ENCODE data around the gene TASP1. TPM values are rescaled to one million over a fixed set of nuclear protein-coding genes. Genes with fewer than 3 reads are reported as not detected.

Gene TASP1
- total RNA-seq, 1 donor from 2014 or later: 22.4 TPM

DNA sequence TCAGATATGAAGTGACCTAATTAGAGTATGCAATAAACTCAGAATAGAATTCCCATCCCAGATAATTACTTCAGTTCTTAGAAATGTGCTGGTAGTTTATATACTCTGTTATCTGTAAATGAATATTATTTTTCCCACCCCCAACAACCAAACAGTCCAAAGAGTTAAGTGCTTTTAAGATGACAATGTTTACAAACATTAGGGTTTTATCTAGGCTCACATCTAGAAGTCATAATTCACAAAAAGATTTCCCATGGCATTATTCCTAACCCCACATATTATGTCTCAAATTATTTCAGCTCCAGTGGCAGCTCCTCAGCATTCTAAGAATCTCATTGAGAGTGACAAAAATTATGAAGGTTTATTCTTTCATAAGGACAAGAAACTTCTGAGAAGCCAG lies 120.9 kb downstream of the TASP1 start:
- Mint-ChIP-seq H3K27ac (no peak overlapping the region), H3K9me3 (ENCODE audit: low read depth) (peaks cover 3% of the 10 kb centered on the region), H3K4me3 (ENCODE audit: low read depth) (no peak overlapping the region), H3K36me3 (ENCODE audit: insufficient read depth) (peaks cover 31% of the 10 kb centered on the region), H3K4me1 (ENCODE audit: low read depth) (no peaks in the 10 kb centered on the region), H3K27me3 (no peaks in the 10 kb centered on the region)
- DNase-seq (ENCODE audit: low spot score, unreplicated experiment): no peak
- TF ChIP-seq, protein P1, sequence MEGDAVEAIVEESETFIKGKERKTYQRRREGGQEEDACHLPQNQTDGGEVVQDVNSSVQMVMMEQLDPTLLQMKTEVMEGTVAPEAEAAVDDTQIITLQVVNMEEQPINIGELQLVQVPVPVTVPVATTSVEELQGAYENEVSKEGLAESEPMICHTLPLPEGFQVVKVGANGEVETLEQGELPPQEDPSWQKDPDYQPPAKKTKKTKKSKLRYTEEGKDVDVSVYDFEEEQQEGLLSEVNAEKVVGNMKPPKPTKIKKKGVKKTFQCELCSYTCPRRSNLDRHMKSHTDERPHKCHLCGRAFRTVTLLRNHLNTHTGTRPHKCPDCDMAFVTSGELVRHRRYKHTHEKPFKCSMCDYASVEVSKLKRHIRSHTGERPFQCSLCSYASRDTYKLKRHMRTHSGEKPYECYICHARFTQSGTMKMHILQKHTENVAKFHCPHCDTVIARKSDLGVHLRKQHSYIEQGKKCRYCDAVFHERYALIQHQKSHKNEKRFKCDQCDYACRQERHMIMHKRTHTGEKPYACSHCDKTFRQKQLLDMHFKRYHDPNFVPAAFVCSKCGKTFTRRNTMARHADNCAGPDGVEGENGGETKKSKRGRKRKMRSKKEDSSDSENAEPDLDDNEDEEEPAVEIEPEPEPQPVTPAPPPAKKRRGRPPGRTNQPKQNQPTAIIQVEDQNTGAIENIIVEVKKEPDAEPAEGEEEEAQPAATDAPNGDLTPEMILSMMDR (IDR thresholded peaks at IDR 0.05; ENCODE audit: unreplicated experiment): no peak

DNA sequence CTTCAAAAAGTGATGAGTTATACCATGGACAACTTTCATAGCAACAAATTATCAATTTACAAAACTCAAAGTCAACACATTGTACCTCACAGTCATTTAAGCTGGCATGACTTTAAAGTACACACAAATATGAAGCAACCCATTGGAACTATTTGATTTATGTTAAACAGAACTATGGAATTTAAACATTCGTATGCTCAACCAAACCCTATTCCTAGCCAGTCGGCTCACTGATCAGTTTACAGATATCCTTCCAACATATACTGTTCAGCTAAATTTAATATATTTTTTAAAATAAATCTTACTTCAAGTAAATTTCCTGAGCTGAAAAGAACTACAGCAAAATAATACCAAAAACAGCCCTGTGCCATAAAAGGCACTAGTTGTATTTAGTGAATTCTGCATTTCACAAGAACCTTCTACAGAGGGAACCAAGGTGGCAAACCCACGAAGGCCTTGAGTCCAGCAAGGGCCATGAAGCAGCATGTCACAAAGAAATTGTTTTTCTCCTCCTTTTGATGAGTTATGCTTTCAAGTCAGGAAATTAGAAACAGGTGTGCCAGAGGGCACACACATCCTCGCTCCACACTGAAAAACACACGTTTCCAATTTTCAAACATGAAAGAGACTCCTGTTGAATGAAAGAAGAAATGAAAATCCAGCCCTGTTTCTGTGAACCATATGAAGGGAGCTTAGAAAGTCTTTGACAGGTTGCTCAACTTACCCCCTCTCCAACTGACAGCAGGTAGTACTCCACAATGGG lies 122.8 kb downstream of the TASP1 start:
- TF ChIP-seq, protein P1 (IDR thresholded peaks at IDR 0.05; ENCODE audit: unreplicated experiment): no peak
- Mint-ChIP-seq H3K27me3 (no peaks in the 10 kb centered on the region), H3K27ac (no peak overlapping the region), H3K4me1 (ENCODE audit: low read depth) (no peaks in the 10 kb centered on the region), H3K4me3 (ENCODE audit: low read depth) (no peak overlapping the region), H3K9me3 (ENCODE audit: low read depth) (no peaks in the 10 kb centered on the region), H3K36me3 (ENCODE audit: insufficient read depth) (peaks cover 27% of the 10 kb centered on the region)
- no peak for DNase-seq (ENCODE audit: low spot score, unreplicated experiment)

DNA sequence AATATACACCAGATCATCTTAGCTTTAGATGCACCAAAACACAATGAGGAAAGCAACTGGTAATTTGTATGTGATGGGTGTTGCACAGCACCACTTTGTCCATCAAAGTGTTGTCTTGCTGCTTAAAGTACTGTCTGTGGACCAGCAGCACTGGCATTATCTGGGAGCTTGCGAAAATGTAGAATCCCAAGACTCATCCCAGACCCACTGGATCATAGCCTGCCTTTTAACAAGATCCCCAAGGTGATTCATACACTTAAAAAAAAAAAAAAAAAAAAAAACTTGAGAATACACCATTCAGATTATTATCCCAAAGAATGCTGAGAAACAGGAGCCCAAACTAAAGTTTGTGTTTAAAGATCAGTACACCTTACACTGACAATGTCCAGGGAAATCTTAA lies 123.4 kb downstream of the TASP1 start:
- Mint-ChIP-seq H3K4me1 (ENCODE audit: low read depth) (no peaks in the 10 kb centered on the region), H3K27ac (no peak overlapping the region), H3K27me3 (no peaks in the 10 kb centered on the region), H3K4me3 (ENCODE audit: low read depth) (no peak overlapping the region), H3K36me3 (ENCODE audit: insufficient read depth) (peaks cover 24% of the 10 kb centered on the region), H3K9me3 (ENCODE audit: low read depth) (peaks cover 3% of the 10 kb centered on the region)
- DNase-seq (ENCODE audit: low spot score, unreplicated experiment): no peak
- TF ChIP-seq, protein P1 (IDR thresholded peaks at IDR 0.05; ENCODE audit: unreplicated experiment): no peak

DNA sequence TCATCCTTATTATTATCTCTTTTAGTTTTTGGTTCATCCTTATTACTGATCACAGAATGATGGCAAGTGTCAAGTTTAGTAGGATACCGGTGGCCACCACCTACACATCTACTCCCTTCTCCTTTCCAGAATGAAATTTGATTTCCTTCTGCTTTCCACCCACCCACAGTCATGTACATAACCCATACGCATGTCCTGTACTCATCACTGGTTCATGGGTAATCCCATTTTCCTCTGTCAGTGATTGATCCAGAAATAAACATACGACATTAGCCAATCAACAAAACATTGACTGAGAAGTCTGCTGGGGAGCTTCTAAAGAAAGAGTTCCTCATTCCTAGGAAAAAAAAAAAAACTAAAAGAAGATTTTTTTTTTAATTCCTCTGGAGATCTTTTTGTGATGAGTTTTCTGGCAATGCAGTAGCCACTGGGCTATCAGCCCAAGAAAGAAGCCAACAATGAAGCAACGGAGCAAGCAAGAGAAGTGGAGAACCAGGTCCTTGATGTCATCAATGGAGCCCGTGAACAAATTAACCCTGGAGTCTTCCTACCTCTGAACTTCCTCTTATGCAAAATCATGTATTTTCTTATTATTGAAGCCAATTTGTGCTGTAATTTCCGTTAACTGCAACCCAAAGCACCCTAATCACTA lies 127.8 kb downstream of the TASP1 start:
- DNase-seq (ENCODE audit: low spot score, unreplicated experiment): no peak
- Mint-ChIP-seq H3K4me3 (ENCODE audit: low read depth) (no peak overlapping the region), H3K36me3 (ENCODE audit: insufficient read depth) (peaks cover 42% of the 10 kb centered on the region)

DNA sequence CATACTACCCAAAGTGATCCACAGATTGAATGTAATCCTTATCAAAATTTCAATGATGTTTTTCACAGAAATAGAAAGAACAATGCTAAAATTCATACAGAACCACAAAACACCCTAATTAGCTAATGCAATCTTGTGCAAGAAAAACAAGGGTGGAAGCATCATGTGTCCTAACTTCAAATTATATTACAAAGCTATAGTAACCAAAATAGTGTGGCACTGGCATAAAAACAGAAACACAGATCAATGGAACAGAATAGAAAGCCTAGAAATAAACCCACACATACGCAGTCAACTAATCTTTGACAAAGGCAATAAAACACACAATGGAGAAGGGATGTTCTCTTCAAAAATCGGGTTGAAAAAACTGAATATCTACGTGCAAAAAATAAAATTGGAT lies 131.1 kb downstream of the TASP1 start:
- no peaks in the 10 kb centered on the region for H3K27me3 Mint-ChIP-seq
- H3K4me1 Mint-ChIP-seq (ENCODE audit: low read depth): no peaks in the 10 kb centered on the region
- peaks cover 44% of the 10 kb centered on the region for H3K36me3 Mint-ChIP-seq (ENCODE audit: insufficient read depth)
- peaks cover 33% of the 10 kb centered on the region for H3K9me3 Mint-ChIP-seq (ENCODE audit: low read depth)
- H3K4me3 Mint-ChIP-seq (ENCODE audit: low read depth): no peak overlapping the region
- H3K27ac Mint-ChIP-seq: no peak overlapping the region
- TF ChIP-seq, protein P1 (IDR thresholded peaks at IDR 0.05; ENCODE audit: unreplicated experiment): no peak
- no peak for DNase-seq (ENCODE audit: low spot score, unreplicated experiment)

More for the DNA sequence above, 127.8 kb downstream of the TASP1 start:
- TF ChIP-seq, protein P1 (IDR thresholded peaks at IDR 0.05; ENCODE audit: unreplicated experiment): no peak
- H3K27me3 Mint-ChIP-seq: no peaks in the 10 kb centered on the region
- H3K9me3 Mint-ChIP-seq (ENCODE audit: low read depth): peaks cover 23% of the 10 kb centered on the region
- no peaks in the 10 kb centered on the region for H3K4me1 Mint-ChIP-seq (ENCODE audit: low read depth)
- H3K27ac Mint-ChIP-seq: no peak overlapping the region

Measured in progenitor cell of endocrine pancreas (in vitro differentiated cells).